Nephron progenitor cell (in vitro differentiated cells): ENCODE measurements around the gene C1GALT1C1.

Experiments used
- DNase-seq: peaks from one replicate; pipeline ENCODE4 v3.0.0; 2021
- H3K27ac Mint-ChIP-seq: 2 replicates; pipeline ENCODE4 v1.8.0; 2021; ENCODE audit warnings: mild to moderate bottlenecking, moderate library complexity, mixed read lengths
- H3K27me3 Mint-ChIP-seq: 2 replicates; pipeline ENCODE4 v1.8.0; 2021; ENCODE audit warnings: mild to moderate bottlenecking, low read depth, mixed read lengths; ENCODE audit not compliant: poor library complexity
- H3K36me3 Mint-ChIP-seq: 2 replicates; pipeline ENCODE4 v1.8.0; 2021; ENCODE audit warnings: low read depth, mixed read lengths
- H3K4me1 Mint-ChIP-seq: 2 replicates; pipeline ENCODE4 v1.8.0; 2021; ENCODE audit warnings: mixed read lengths
- H3K4me3 Mint-ChIP-seq: 2 replicates; pipeline ENCODE4 v1.8.0; 2021; ENCODE audit warnings: mild to moderate bottlenecking, moderate library complexity, mixed read lengths
- H3K9me3 Mint-ChIP-seq: 2 replicates; pipeline ENCODE4 v1.8.0; 2021; ENCODE audit warnings: mild to moderate bottlenecking, moderate library complexity, mixed read lengths
- CTCF ChIP-seq: fragments of 200-600 bp; sonication (generic); IDR thresholded peaks from 2 replicates; pipeline ENCODE4 v1.5.0; 2021; ENCODE audit warnings: antibody characterized with exemption

C1GALT1C1 gene

DNA sequence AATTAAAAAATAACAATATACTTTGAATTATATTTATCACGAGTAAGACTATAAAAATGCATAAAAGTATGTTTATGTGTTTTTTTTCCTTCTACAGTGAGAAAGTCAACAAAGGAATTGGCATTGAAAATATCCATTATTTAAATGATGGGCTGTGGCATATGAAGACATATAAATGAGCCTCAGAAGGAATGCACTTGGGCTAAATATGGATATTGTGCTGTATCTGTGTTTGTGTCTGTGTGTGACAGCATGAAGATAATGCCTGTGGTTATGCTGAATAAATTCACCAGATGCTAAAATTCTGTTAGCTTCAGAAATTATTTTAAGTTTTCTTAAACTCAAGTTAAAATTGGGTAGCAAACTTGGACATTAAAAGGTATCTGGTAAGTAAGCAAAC lies 17.8 kb downstream of the C1GALT1C1 start:
- H3K27me3 Mint-ChIP-seq: no peaks in the 10 kb centered on the region
- no peak overlapping the region for H3K4me3 Mint-ChIP-seq
- H3K27ac Mint-ChIP-seq: no peak overlapping the region
- H3K36me3 Mint-ChIP-seq: peaks cover 33% of the 10 kb centered on the region
- H3K9me3 Mint-ChIP-seq: peaks cover 15% of the 10 kb centered on the region
- H3K4me1 Mint-ChIP-seq: no peaks in the 10 kb centered on the region
- DNase-seq: no peak
- no peak for TF ChIP-seq CTCF

DNA sequence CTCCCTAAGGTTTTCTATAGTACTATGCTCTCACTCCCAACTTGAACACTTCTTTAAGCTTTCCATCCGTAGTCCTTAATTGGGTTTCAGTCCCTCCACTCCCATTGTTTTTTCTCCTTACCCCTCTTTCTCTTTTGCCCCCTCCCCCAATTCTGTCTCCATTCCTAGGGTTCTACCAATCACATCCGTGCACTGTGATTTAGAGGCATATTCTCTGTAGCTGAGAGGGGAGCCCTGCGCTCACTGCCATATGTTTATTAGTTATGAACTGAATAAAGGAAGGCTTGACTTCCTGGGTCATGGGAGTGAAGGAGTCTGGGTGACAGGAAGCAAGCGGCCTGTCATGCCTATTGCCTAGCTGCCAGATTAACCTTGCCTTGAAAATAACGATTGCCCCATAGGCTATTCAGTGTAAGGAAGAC lies 25.5 kb downstream of the C1GALT1C1 start:
- DNase-seq: no peak
- H3K36me3 Mint-ChIP-seq: peaks cover 7% of the 10 kb centered on the region
- H3K27ac Mint-ChIP-seq: peak overlapping the region; percentile 97
- peaks cover 5% of the 10 kb centered on the region for H3K27me3 Mint-ChIP-seq
- H3K4me1 Mint-ChIP-seq: peaks cover 12% of the 10 kb centered on the region
- no peak for TF ChIP-seq CTCF
- H3K9me3 Mint-ChIP-seq: peaks cover 42% of the 10 kb centered on the region
- H3K4me3 Mint-ChIP-seq: peak overlapping the region; percentile 95

- DNase-seq: peak; percentile 67
- TF ChIP-seq CTCF: no peak
- Mint-ChIP-seq H3K27ac (peak within 1 kb of the TSS; percentile 97), H3K4me3 (peak within 1 kb of the TSS; percentile 95), H3K36me3 (peaks cover 5% of the 10 kb centered on the region), H3K4me1 (peaks cover 12% of the 10 kb centered on the region), H3K27me3 (peaks cover 8% of the 10 kb centered on the region), H3K9me3 (peaks cover 45% of the 10 kb centered on the region)
Measured at GRCh38 chrX:120603707-120604360, 26.0 kb downstream of the C1GALT1C1 start, which contains the start of gene MCTS1. Gene MCTS1 (plus strand): TSS chrX:120604101. CDS start chrX:120604237, 136 bp downstream.

GRCh38 chrX:120585702-120586101 lies 44.2 kb downstream of the C1GALT1C1 start:
- peaks cover 51% of the 10 kb centered on the region for H3K9me3 Mint-ChIP-seq
- no peak for DNase-seq

More at GRCh38 chrX:120585702-120586101, 44.2 kb downstream of the C1GALT1C1 start:
- Mint-ChIP-seq H3K4me1 (no peaks in the 10 kb centered on the region), H3K36me3 (no peaks in the 10 kb centered on the region), H3K4me3 (no peak overlapping the region), H3K27me3 (peaks cover 12% of the 10 kb centered on the region), H3K27ac (no peak overlapping the region)
- no peak for TF ChIP-seq CTCF
